Breast epithelium (tissue), 4 donors: Measurements from ENCODE around the gene EDA. TPM values are rescaled to one million over a fixed set of nuclear protein-coding genes. Genes with fewer than 3 reads are reported as not detected.

Source experiments
- DNase-seq, 2 donors: peaks; one replicate each; pipeline ENCODE4 v3.0.0-alpha.2; 2019; ENCODE audit warnings: low spot score in 2 of 2
- H3K27ac ChIP-seq, 2 donors: fragments of 200-600 bp; sonication (generic) in 1 of 2; one replicate each; pipeline ENCODE4 v1.5.1; 2016 to 2019; ENCODE audit warnings: mild to moderate bottlenecking in 1 of 2
- H3K27me3 ChIP-seq, 2 donors: fragments of 200-600 bp; sonication (generic) in 1 of 2; one replicate each; pipeline versions ENCODE4 v1.5.1 to v1.6.0; 2017 to 2019; ENCODE audit warnings: control low read depth in 1 of 2, mild to moderate bottlenecking in 1 of 2
- H3K36me3 ChIP-seq: fragments of 200-600 bp; one replicate; pipeline ENCODE4 v1.5.1; 2019
- H3K4me1 ChIP-seq, 2 donors: fragments of 200-600 bp; sonication (generic); one replicate each; pipeline ENCODE4 v1.5.1; 2016 to 2019; ENCODE audit warnings: control low read depth in 1 of 2
- H3K4me3 ChIP-seq, 3 donors: fragments of 200-600 bp; sonication (generic); 1 replicate in 2 of 3; 2 replicates in 1 of 3; pipeline ENCODE4 v1.5.1; 2016 to 2019; ENCODE audit warnings: mild to moderate bottlenecking in 3 of 3, moderate library complexity in 2 of 3
- H3K9me3 ChIP-seq, 2 donors: fragments of 200-600 bp; sonication (generic) in 1 of 2; one replicate each; pipeline ENCODE4 v1.5.1; 2016 to 2019; ENCODE audit warnings: control low read depth in 1 of 2
- POLR2A ChIP-seq: fragments of 450-650 bp; IDR thresholded peaks from one replicate; pipeline ENCODE4 v1.6.1; 2016; ENCODE audit warnings: antibody characterized with exemption, mild to moderate bottlenecking, moderate library complexity
- POLR2AphosphoS5 ChIP-seq, 3 donors: sonication (generic); formaldehyde crosslinking; IDR thresholded peaks; one replicate each; pipeline ENCODE4 v1.6.1; 2017; ENCODE audit warnings: antibody characterized with exemption in 3 of 3
- intact Hi-C: fragments of 100-400 bp; cut with DNase I; formaldehyde crosslinking; loops from one replicate; pipeline ENCODE4 v1.15.1; 2023; ENCODE audit warnings: low total_unique reads
- total RNA-seq, 3 donors: library from RNA; depleted of rRNA; stranded (reverse); fragments of >200 nt; gene quantifications; one replicate each; pipeline ENCODE4 v1.1.0, GENCODE V29; 2016
- TF ChIP-seq, protein P1 (sequence below), 3 donors: fragments of 450-650 bp; IDR thresholded peaks; one replicate each; pipeline ENCODE4 v1.5.1; 2016 to 2017; ENCODE audit warnings: antibody characterized with exemption in 3 of 3, mild to moderate bottlenecking in 3 of 3, moderate library complexity in 3 of 3

Gene EDA
- total RNA-seq, result 1 to 10 TPM; 3.6 to 6.7 (median 5.0) TPM

DNA sequence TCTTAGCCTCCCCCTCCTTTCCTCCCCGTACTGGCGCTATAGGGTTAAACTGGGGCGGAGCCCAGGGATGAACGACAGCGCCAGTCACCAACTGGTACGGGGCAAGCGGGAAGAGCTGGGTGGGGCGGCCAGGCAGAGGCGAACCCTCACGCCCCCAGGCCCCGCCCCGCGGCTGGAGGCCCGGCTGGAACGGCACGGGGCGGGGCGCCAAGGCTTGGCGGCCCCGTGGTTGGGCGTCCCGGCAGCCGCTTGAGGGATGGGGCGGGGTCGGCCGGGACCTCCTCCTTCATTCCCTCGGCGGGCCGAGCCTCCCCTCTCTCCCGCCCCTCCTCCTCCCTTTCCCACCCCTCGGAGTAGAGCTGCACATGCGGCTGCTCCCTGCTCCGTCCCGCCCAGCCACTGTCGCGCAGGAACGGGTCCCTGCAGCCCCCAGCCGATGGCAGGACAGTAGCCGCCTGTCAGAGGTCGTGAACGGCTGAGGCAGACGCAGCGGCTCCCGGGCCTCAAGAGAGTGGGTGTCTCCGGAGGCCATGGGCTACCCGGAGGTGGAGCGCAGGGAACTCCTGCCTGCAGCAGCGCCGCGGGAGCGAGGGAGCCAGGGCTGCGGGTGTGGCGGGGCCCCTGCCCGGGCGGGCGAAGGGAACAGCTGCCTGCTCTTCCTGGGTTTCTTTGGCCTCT lies at the start of gene EDA:
Gene EDA, plus strand, starts transcription at position 335 of the 678 bp plus-strand sequence.
- DNase-seq, result peak; percentile 63 to 72
- Histone ChIP-seq H3K27ac (peak within 1 kb of the TSS in 1 of 2 donors; percentile 22), H3K4me1 (no peaks in the 10 kb centered on the region), H3K36me3 (no peaks in the 10 kb centered on the region), H3K9me3 (no peaks in the 10 kb centered on the region), H3K4me3 (peak within 1 kb of the TSS; percentile 56 to 77 (median 62)), H3K27me3 (peaks cover 0 to 64% of the 10 kb centered on the region in 2 donors)
- intact Hi-C loops, result no loop called here
- no peak for TF ChIP-seq POLR2A
- TF ChIP-seq, protein P1, sequence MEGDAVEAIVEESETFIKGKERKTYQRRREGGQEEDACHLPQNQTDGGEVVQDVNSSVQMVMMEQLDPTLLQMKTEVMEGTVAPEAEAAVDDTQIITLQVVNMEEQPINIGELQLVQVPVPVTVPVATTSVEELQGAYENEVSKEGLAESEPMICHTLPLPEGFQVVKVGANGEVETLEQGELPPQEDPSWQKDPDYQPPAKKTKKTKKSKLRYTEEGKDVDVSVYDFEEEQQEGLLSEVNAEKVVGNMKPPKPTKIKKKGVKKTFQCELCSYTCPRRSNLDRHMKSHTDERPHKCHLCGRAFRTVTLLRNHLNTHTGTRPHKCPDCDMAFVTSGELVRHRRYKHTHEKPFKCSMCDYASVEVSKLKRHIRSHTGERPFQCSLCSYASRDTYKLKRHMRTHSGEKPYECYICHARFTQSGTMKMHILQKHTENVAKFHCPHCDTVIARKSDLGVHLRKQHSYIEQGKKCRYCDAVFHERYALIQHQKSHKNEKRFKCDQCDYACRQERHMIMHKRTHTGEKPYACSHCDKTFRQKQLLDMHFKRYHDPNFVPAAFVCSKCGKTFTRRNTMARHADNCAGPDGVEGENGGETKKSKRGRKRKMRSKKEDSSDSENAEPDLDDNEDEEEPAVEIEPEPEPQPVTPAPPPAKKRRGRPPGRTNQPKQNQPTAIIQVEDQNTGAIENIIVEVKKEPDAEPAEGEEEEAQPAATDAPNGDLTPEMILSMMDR (IDR thresholded peaks at IDR 0.05), result no peak
- no peak for TF ChIP-seq POLR2AphosphoS5 (IDR thresholded peaks at IDR 0.05)

DNA sequence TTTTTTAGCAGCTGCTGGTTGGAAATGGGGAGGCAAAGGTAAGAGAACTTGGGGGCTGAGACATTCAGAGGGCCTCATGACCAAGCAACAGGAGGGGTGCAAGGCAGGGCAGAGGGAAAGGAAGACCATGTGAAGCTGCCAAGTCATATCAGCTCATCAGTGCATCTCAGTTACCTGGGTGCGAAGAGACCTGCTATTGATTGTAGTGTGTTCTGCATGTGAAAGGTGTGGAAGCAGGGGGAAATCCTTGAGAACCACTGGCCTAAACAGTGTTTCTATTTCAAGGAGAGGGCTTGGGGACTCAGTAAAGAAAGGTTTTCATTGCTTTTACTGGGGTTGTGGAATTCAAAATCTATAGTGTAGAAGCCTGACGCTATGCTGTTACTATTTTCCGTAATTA lies 47.1 kb upstream of the EDA start:
- DNase-seq, result no peak
- no peaks in the 10 kb centered on the region for H3K36me3 ChIP-seq
- TF ChIP-seq, protein P1 (IDR thresholded peaks at IDR 0.05), result no peak
- TF ChIP-seq POLR2AphosphoS5 (IDR thresholded peaks at IDR 0.05) (no peak), POLR2A (no peak)
- no peak overlapping the region for H3K27ac ChIP-seq
- intact Hi-C loops, result no loop called here
- peaks cover 0 to 41% of the 10 kb centered on the region in 2 donors for H3K27me3 ChIP-seq
- no peaks in the 10 kb centered on the region for H3K9me3 ChIP-seq
- no peak overlapping the region for H3K4me3 ChIP-seq
- no peaks in the 10 kb centered on the region for H3K4me1 ChIP-seq

DNA sequence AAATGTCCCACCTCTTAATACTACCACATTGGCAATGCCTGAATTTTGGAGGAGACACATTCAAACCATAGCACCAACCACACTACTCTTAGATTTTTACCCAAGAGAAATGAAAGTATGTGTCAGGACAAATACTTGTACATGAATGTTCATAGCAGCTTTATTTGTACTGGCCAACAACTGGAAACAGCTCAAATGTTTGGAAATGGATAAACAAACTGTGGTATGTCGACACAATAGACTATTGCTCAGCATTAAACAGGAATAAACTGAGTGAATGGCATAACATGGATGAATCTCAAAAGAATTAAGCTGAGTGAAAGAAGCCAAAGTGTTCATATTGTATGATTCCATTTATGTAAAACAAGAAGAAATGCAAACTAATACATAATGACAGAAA lies 18.5 kb upstream of the EDA start:
- TF ChIP-seq POLR2A (no peak), POLR2AphosphoS5 (IDR thresholded peaks at IDR 0.05) (no peak)
- TF ChIP-seq, protein P1 (IDR thresholded peaks at IDR 0.05), result no peak
- no peaks in the 10 kb centered on the region for H3K9me3 ChIP-seq
- H3K36me3 ChIP-seq, result no peaks in the 10 kb centered on the region
- no peak for DNase-seq
- H3K4me1 ChIP-seq, result no peaks in the 10 kb centered on the region
- no peak overlapping the region for H3K4me3 ChIP-seq
- no peak overlapping the region for H3K27ac ChIP-seq
- peaks cover 0 to 35% of the 10 kb centered on the region in 2 donors for H3K27me3 ChIP-seq
- intact Hi-C loops, result no loop called here

DNA sequence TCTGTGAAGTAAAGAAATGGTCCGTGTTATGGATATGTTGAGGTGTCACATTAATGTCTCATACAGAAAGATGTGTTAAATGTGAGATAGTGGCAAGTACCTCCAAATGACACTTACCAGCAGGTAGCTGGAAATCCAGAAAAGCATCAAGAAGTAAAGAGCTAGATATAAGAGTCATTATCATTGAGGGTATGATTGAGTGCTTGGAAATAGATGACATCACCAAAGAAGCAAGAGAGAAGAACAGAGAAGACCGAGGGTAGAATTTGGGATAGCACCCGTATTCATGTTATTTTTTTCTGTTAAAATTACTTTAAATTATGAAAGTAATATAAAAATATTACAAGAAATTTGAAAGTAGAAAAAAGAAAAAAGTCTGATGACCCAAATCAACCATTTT lies 15.7 kb upstream of the EDA start:
- Histone ChIP-seq H3K9me3 (no peaks in the 10 kb centered on the region), H3K36me3 (no peaks in the 10 kb centered on the region), H3K27me3 (peaks cover 0 to 43% of the 10 kb centered on the region in 2 donors), H3K4me3 (no peak overlapping the region), H3K4me1 (no peaks in the 10 kb centered on the region), H3K27ac (no peak overlapping the region)
- TF ChIP-seq POLR2AphosphoS5 (IDR thresholded peaks at IDR 0.05) (no peak), POLR2A (no peak)
- TF ChIP-seq, protein P1 (IDR thresholded peaks at IDR 0.05), result no peak
- DNase-seq, result no peak
- intact Hi-C loops, result no loop called here

DNA sequence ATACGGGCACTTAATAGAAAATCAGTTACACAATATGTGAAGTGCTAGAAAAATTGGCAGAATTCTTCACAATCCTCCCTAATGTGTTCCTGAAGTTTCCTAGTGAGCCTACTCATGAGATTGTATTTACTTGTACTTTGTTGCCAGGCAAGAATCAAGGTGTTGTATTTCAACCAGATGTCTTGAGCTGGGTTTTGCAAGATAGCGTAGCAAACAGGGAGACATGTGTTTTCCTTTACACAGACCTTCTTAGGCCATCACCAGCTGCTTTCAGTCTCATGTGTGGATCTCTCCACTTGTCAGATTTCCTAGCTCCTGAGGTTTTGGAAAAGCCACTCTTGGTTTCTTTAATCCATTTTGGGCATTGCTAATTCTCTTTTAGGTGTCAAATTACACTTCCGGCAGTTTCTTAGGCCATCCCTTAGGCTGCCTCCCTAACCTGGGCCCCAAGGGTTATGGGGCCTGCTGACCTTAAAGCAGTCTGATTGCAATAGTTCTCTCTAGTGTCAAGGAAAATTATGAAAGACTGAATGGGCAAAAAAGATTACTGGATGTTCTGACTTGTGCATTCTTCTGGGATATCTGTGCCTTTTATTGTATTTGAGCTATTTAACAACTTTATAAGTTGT lies 12.2 kb upstream of the EDA start:
- Histone ChIP-seq H3K27ac (no peak overlapping the region), H3K9me3 (no peaks in the 10 kb centered on the region), H3K27me3 (peaks cover 0 to 54% of the 10 kb centered on the region in 2 donors), H3K36me3 (no peaks in the 10 kb centered on the region), H3K4me1 (no peaks in the 10 kb centered on the region), H3K4me3 (no peak overlapping the region)
- TF ChIP-seq, protein P1 (IDR thresholded peaks at IDR 0.05), result no peak
- TF ChIP-seq POLR2A, result no peak
- TF ChIP-seq POLR2AphosphoS5 (IDR thresholded peaks at IDR 0.05), result no peak
- intact Hi-C loops, result no loop called here
- no peak for DNase-seq
